Neural cell (in vitro differentiated cells): Measurements from ENCODE around the gene CSTB. TPM values are rescaled to one million over a fixed set of nuclear protein-coding genes. Genes with fewer than 3 reads are reported as not detected.

Experiments used
- H2AFZ ChIP-seq: fragments of 200-600, 300-800 bp; sonication (generic), shearing (Covaris generic); 2 replicates; pipeline ENCODE4 v1.6.0; 2014; ENCODE audit warnings: low read depth, mild to moderate bottlenecking, antibody characterized with exemption, low read length, moderate library complexity
- H3F3A ChIP-seq: fragments of 200-600 bp; shearing (Covaris generic); 2 replicates; pipeline ENCODE4 v1.6.1; 2016; ENCODE audit warnings: mild to moderate bottlenecking, moderate library complexity, mixed read lengths, antibody characterized with exemption, low read length; ENCODE audit not compliant: insufficient read depth, poor library complexity, severe bottlenecking
- H3K27ac ChIP-seq: fragments of 200-600, 300-800 bp; sonication (generic), shearing (Covaris generic); 2 replicates; pipeline ENCODE4 v1.5.1; 2014; ENCODE audit warnings: mild to moderate bottlenecking, low read length, moderate library complexity
- H3K27me3 ChIP-seq: fragments of 300-800, 200-600 bp; sonication (generic), shearing (Covaris generic); 2 replicates; pipeline ENCODE4 v1.6.0; 2014; ENCODE audit warnings: mild to moderate bottlenecking, low read depth, low read length, moderate library complexity; ENCODE audit not compliant: insufficient read depth
- H3K36me3 ChIP-seq: fragments of 300-800, 200-600 bp; sonication (generic), shearing (Covaris generic); 2 replicates; pipeline ENCODE4 v1.5.1; 2014; ENCODE audit warnings: mild to moderate bottlenecking, antibody characterized with exemption, low read length, moderate library complexity; ENCODE audit not compliant: insufficient read depth
- H3K4me2 ChIP-seq: fragments of 300-800, 200-600 bp; sonication (generic), shearing (Covaris generic); 2 replicates; pipeline ENCODE4 v1.6.0; 2014; ENCODE audit warnings: mild to moderate bottlenecking, low read length
- H3K4me3 ChIP-seq: fragments of 300-800, 200-600 bp; sonication (generic), shearing (Covaris generic); 2 replicates; pipeline ENCODE4 v1.5.1; 2014; ENCODE audit warnings: mild to moderate bottlenecking, low read length, moderate library complexity
- H3K79me2 ChIP-seq: fragments of 200-600 bp; shearing (Covaris generic); replicated peaks from 2 replicates; pipeline ENCODE4 v1.6.0; 2014; ENCODE audit warnings: mild to moderate bottlenecking, low read length, moderate library complexity; ENCODE audit not compliant: insufficient read depth
- H3K9ac ChIP-seq: fragments of 300-800, 200-600 bp; sonication (generic), shearing (Covaris generic); 2 replicates; pipeline ENCODE4 v1.6.1; 2016; ENCODE audit warnings: mild to moderate bottlenecking, low read length, mixed read lengths
- H3K9me2 ChIP-seq: fragments of 200-600 bp; shearing (Covaris generic); 2 replicates; pipeline ENCODE4 v1.6.1; 2016; ENCODE audit warnings: mild to moderate bottlenecking, low read length, mixed read lengths; ENCODE audit not compliant: insufficient read depth
- H3K9me3 ChIP-seq: fragments of 200-600, 300-800 bp; sonication (generic), shearing (Covaris generic); 2 replicates; pipeline ENCODE4 v1.6.1; 2016; ENCODE audit warnings: mild to moderate bottlenecking, mixed run types, low read length, moderate library complexity, mixed read lengths
- H4K20me1 ChIP-seq: fragments of 200-600 bp; shearing (Covaris generic); 2 replicates; pipeline ENCODE4 v1.6.1; 2016; ENCODE audit warnings: mild to moderate bottlenecking, mixed run types; ENCODE audit not compliant: insufficient read depth
- CTCF ChIP-seq: fragments of 450-650 bp; IDR thresholded peaks from 2 replicates; pipeline ENCODE4 v1.5.1; 2014; ENCODE audit warnings: antibody characterized with exemption, mild to moderate bottlenecking, moderate library complexity; ENCODE audit not compliant: poor library complexity, severe bottlenecking
- EP300 ChIP-seq: fragments of 450-650 bp; conservative IDR thresholded peaks from 2 replicates; pipeline ENCODE4 v1.6.1; 2014; ENCODE audit warnings: antibody characterized with exemption, mild to moderate bottlenecking, moderate library complexity; ENCODE audit not compliant: poor library complexity, severe bottlenecking
- EZH2 ChIP-seq: fragments of 200-600, 300-800 bp; shearing (Covaris generic), sonication (generic); IDR thresholded peaks from 2 replicates; pipeline ENCODE4 v1.6.1; 2014; ENCODE audit warnings: antibody characterized with exemption, low read length, borderline replicate concordance, mild to moderate bottlenecking; ENCODE audit not compliant: insufficient read depth, poor library complexity, severe bottlenecking
- MXI1 ChIP-seq: fragments of 450-650 bp; conservative IDR thresholded peaks from 2 replicates; pipeline ENCODE4 v1.6.1; 2014; ENCODE audit warnings: antibody characterized with exemption, mild to moderate bottlenecking; ENCODE audit not compliant: poor library complexity, severe bottlenecking
- POLR2AphosphoS5 ChIP-seq: IDR thresholded peaks from 2 replicates; pipeline ENCODE4 v1.6.1; 2012
- RAD21 ChIP-seq: fragments of 450-650 bp; conservative IDR thresholded peaks from 2 replicates; pipeline ENCODE4 v1.6.1; 2014; ENCODE audit warnings: antibody characterized with exemption, mild to moderate bottlenecking, moderate library complexity
- REST ChIP-seq: IDR thresholded peaks from 2 replicates; pipeline ENCODE4 v1.6.1; 2012; ENCODE audit warnings: borderline replicate concordance
- SMC3 ChIP-seq: fragments of 450-650 bp; conservative IDR thresholded peaks from 2 replicates; pipeline ENCODE4 v1.6.1; 2014; ENCODE audit warnings: antibody characterized with exemption, mild to moderate bottlenecking, moderate library complexity; ENCODE audit not compliant: poor library complexity
- TAF1 ChIP-seq: IDR thresholded peaks from 2 replicates; pipeline ENCODE4 v1.6.1; 2012; ENCODE audit warnings: low read depth
- polyA plus RNA-seq: library from polyadenylated mRNA; depleted of rRNA; stranded (reverse); fragments of >200 nt; gene quantifications from 2 replicates; pipeline ENCODE4 v1.2.3, GENCODE V29; 2014

Gene CSTB
- polyA plus RNA-seq, 1 donor from 2014 or later, result 9.7 TPM

- Histone ChIP-seq H3K36me3 (no peaks in the 10 kb centered on the region), H4K20me1 (no peaks in the 10 kb centered on the region), H3K9me3 (no peaks in the 10 kb centered on the region), H3K9ac (no peak overlapping the region), H3K27ac (no peak overlapping the region), H3K27me3 (no peaks in the 10 kb centered on the region), H3K9me2 (no peaks in the 10 kb centered on the region), H3K79me2 (no peaks in the 10 kb centered on the region), H3F3A (no peaks in the 10 kb centered on the region), H3K4me2 (no peak overlapping the region), H3K4me3 (no peak overlapping the region), H2AFZ (no peak overlapping the region)
- no peak for TF ChIP-seq MXI1
- no peak for TF ChIP-seq SMC3
- no peak for TF ChIP-seq RAD21
- no peak for TF ChIP-seq REST
- TF ChIP-seq TAF1, result no peak
- TF ChIP-seq POLR2AphosphoS5, result no peak
- no peak for TF ChIP-seq CTCF
- no peak for TF ChIP-seq EP300
- no peak for TF ChIP-seq EZH2
These were observed 27.6 kb upstream of the CSTB start for GRCh38 chr21:43803558-43804300.

GRCh38 chr21:43802713-43803313 lies 26.7 kb upstream of the CSTB start:
- no peaks in the 10 kb centered on the region for H3K9me3 ChIP-seq
- no peaks in the 10 kb centered on the region for H3F3A ChIP-seq
- no peak for TF ChIP-seq EP300
- TF ChIP-seq TAF1, result no peak
- TF ChIP-seq SMC3, result no peak
- TF ChIP-seq RAD21, result no peak
- TF ChIP-seq POLR2AphosphoS5, result no peak
- no peak for TF ChIP-seq REST
- no peak for TF ChIP-seq CTCF
- no peak for TF ChIP-seq EZH2
- no peak for TF ChIP-seq MXI1
- H3K79me2 ChIP-seq, result no peaks in the 10 kb centered on the region
- no peaks in the 10 kb centered on the region for H3K27me3 ChIP-seq
- no peaks in the 10 kb centered on the region for H3K36me3 ChIP-seq
- no peaks in the 10 kb centered on the region for H3K9me2 ChIP-seq
- no peak overlapping the region for H2AFZ ChIP-seq
- H4K20me1 ChIP-seq, result no peaks in the 10 kb centered on the region
- no peak overlapping the region for H3K27ac ChIP-seq
- H3K4me2 ChIP-seq, result no peak overlapping the region
- H3K4me3 ChIP-seq, result no peak overlapping the region
- no peak overlapping the region for H3K9ac ChIP-seq
